NCI-H2196 (cell line): Measurements from ENCODE around the gene EMID1.

Source experiments
- DNase-seq: peaks from one replicate; lab custom pipeline; 2025; ENCODE audit not compliant: unreplicated experiment; lab: John Stamatoyannopoulos, UW

EMID1 gene

GRCh38 chr22:29205594-29206371, at the start of gene EMID1:
Gene EMID1, plus strand, starts transcription at chr22:29205896. Its CDS starts 143 bp downstream, at chr22:29206039.
- peak; percentile 5 for DNase-seq

- no peak for DNase-seq
Measured at GRCh38 chr22:29155966-29156365, 49.7 kb upstream of the EMID1 start.

GRCh38 chr22:29156507-29156906, 49.2 kb upstream of the EMID1 start:
- DNase-seq = no peak

- no peak for DNase-seq
Measured at GRCh38 chr22:29157759-29158535, 47.7 kb upstream of the EMID1 start.

- no peak for DNase-seq
Measured at GRCh38 chr22:29158546-29158945, 47.1 kb upstream of the EMID1 start.

- DNase-seq = no peak
Measured at GRCh38 chr22:29163808-29164207, 41.9 kb upstream of the EMID1 start.

- DNase-seq = no peak
Measured at GRCh38 chr22:29165321-29166060, 40.2 kb upstream of the EMID1 start.

GRCh38 chr22:29166180-29166579, 39.5 kb upstream of the EMID1 start:
- no peak for DNase-seq

GRCh38 chr22:29167032-29167911, 38.4 kb upstream of the EMID1 start:
- DNase-seq = no peak

- no peak for DNase-seq
Measured at GRCh38 chr22:29171721-29172120, 34.0 kb upstream of the EMID1 start.

GRCh38 chr22:29172216-29172615, 33.5 kb upstream of the EMID1 start:
- DNase-seq = no peak

GRCh38 chr22:29175312-29175835, 30.3 kb upstream of the EMID1 start:
- no peak for DNase-seq

GRCh38 chr22:29183971-29184848, 21.5 kb upstream of the EMID1 start:
- DNase-seq = no peak

- no peak for DNase-seq
Measured at GRCh38 chr22:29184849-29185490, 20.7 kb upstream of the EMID1 start.

GRCh38 chr22:29186302-29186701, 19.4 kb upstream of the EMID1 start:
- DNase-seq = no peak

- no peak for DNase-seq
Measured at GRCh38 chr22:29187831-29188230, 17.9 kb upstream of the EMID1 start.

- DNase-seq = no peak
Measured at GRCh38 chr22:29190051-29190450, 15.6 kb upstream of the EMID1 start.

GRCh38 chr22:29190918-29191317, 14.8 kb upstream of the EMID1 start:
- DNase-seq = no peak

- DNase-seq = no peak
Measured at GRCh38 chr22:29193021-29193420, 12.7 kb upstream of the EMID1 start.
